ENCODE results near the gene TUT1.
"Not testable (repeated sequence)": the region's sequence is repeated elsewhere in the genome, so short reads cannot be mapped to it uniquely, and the experiment has no call there.

The TUT1 gene

GRCh38 chr11:62604460-62605120, 13.3 kb upstream of the TUT1 start:
- DNase-seq, result no peak

- no peak for DNase-seq
These were observed 12.5 kb upstream of the TUT1 start for GRCh38 chr11:62603776-62604299.

DNA sequence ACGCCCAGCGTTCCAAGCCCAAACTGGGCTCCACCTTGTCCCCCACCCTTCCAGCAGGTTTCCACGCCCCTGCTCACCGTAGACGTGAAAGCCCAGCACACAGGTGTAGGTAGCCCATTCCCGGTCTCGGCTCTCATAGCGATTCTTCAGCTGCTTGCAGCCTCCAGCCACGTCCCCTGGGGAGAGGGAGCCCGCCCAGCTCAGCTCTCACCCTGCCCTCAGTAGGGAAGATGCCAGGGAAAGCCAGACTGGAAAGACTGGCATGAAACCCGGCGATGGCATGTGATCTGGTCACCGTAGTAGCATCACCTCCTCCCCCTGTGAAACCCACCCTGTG, 11.7 kb upstream of the TUT1 start:
- no peak for DNase-seq

DNA sequence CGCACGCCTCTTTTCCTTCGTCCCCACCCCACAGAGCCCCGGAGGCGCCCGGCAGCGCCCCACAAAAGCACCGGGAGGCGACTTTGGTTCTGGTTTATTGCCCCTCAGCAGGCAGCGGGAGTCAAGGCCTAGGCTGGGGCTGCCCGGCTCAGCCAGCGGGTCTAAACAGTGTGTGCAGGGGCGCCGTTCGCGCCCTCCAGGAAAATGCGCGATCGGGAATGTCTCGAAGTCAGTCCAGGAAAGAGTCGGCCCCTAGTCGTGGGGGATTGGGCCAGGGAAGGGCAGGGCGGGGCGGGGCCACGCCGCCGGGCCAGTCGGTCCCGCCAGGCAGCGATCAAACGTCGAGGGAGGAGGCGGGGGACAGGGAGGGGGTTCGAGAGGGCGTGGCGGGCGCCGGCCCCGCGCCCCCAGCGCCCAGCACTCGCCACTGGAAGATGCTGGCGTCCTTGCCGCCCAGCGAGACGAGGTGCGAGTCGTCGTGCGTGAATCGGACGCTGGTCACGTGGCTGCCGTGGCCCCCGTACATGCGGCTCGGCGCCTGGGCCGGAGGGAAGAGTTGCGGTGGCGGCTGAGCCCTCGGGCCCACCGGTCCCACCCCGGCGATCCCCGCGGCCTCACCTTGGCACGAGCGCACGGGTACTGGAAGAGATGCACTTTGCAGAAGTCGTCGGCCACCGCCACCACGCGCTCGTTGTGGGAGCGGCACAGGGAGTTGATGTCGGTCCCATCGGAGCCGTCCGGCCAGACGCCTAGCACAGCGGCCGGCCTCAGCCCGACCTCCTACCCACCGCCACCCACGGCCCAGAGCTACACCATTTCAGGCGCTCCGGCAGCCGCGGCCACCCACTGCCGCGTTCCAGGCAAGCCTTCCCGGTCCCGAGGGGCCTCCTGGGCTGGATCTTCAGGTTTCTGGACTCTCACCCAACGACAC, 11.1 kb upstream of the TUT1 start:
- peak; percentile 69 for DNase-seq

- DNase-seq, result peak; percentile 95
These were observed 10.2 kb upstream of the TUT1 start, which contains the start of gene MTA2 for GRCh38 chr11:62601372-62602140. TSS of gene MTA2 (minus strand) at chr11:62601865. CDS start at chr11:62601450, 415 bp downstream.

DNA sequence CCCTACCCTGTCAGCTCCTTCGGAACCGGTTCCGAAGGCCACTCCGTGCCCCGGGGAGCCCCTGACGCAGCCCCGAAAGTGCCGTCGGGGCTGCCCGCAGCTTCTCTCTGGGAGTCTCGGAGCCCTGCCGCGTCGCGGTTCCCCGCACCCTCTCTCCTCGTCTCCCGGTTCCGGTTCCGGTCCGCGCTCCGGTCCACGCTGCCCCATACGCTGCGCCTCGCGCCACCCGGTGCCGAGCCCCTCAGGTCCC, 9.7 kb upstream of the TUT1 start:
- DNase-seq, result no peak

- no peak for DNase-seq
These were observed 9.2 kb upstream of the TUT1 start for GRCh38 chr11:62600367-62601121.

- DNase-seq, result no peak
These were observed 8.6 kb upstream of the TUT1 start for GRCh38 chr11:62599901-62600300.

DNA sequence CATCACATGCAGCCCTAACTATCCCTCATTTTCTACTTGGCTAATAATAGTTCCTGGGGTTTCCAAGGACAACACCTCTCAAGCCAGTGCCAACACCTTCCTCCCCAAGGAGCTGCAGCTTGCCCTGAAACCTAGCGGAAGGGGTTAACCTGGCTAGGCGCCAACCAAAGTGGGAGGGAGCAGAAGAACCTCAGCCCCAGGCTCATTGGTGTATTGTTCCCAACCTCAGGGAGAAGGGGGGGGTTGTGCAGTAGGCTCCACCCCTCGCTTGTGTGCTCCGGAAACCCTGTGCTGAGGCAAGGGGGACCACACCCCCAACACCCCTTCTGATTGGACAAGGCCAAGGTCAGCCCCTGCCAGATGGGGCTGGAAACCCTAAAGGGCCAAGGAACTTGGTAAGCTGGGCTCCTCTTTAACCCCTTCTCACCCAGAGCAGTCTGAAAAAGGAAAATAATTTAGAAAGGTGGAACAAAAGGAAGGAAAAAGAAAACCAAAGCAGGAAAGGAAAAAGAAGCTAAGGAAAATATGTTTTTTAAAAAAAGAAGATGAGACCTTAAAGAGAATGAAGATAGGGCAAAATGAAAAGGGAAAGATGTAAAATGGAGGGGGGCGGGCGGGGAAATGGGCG, 7.9 kb upstream of the TUT1 start:
- DNase-seq, result no peak

GRCh38 chr11:62595124-62595523, 3.8 kb upstream of the TUT1 start:
- no peak for DNase-seq

- DNase-seq, result no peak
These were observed 2.2 kb upstream of the TUT1 start for GRCh38 chr11:62593434-62594044.

DNA sequence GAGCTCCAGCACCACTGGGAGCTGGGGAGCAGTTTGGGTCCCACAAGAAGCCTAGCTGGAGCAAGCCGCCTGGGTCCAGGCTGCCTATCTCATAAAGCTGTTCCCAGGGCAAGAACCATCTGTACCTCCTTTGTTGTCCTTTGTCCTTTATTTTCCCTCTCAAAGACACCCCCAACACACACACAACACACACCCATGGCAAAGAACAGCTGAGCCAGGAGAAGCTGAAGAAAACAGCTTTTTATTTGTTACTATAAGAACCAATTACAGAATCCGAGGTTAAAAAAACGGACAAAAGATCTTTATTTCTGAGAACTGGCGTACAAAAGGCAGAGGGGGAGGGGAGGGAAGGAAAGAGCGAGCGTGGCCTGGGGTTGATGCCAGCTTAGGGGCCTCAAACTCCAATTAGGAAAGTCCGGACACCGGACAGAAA, 1.7 kb upstream of the TUT1 start:
- no peak for DNase-seq

DNA sequence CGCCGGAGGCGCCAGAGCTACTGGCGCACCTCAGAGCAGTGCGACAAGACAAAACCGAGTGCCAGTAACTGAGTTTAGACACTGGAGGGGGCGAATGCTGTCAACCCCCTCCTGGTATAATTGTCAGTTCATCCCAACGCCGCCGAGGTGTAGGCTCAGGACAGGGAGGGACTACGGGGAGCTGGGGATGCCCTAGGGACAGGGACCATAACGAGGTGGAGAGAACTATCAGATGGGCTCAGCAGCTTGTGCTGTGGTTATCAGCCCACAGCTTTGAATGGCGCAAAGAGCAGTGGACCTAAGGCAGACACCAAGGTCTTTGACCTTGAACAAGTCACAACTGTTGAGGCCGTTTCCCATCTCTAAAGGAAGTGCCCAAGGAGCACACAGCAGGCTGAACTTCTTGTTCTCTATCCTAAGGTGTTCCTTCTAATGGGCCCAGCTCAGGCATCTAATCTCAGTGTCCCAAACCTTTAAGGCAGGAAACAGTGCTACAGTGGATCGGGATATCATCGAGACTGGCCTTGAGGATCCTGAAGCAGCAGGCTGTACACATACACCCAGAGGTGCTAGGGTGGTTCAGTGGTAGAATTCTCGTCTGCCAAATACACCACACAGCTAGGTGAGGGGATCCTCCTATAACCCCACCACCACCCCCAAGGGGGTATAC, 958 bp upstream of the TUT1 start:
- DNase-seq, result no peak

- DNase-seq, result no peak
These were observed 2.2 kb downstream of the TUT1 start for GRCh38 chr11:62588966-62589637.

- not testable (repeated sequence) for DNase-seq
These were observed 6.0 kb downstream of the TUT1 start for GRCh38 chr11:62585356-62585755.

GRCh38 chr11:62581735-62582134, 9.6 kb downstream of the TUT1 start:
- not testable (repeated sequence) for DNase-seq

DNA sequence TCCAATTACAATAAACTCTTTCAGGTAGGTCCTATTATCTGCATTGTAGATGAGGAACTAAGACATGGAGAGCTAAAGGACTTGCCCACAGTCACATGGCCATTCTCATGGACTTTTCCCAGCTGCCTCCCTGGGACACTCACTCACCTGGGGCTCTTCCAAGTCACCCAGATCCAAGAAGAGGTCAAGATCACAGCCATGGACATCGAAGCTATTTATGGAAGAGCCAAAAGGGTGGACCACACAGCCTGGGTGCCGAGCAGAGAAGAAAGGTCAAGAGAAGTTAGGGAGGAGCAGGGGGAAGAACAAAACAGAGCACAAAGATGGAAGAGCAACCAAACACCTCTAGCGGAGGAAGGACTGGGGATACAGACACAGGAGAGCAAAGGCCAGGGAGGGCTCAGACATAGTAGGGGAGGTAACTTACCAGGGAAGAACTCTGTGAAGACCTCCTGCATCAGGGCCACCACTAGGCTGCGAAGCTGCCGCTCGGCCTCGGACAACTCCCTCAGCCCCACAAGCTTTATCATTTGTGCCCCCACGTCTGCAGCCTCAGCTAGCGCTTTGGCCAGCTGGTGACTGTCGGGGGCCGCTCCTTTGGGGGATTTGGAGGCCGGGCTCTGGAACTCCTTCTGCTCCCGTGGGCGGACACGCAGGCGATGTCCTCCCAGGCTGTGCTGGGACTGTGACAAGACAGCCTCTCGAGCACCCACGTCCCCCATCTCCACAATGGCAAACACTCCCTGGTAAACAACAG, 10.2 kb downstream of the TUT1 start:
- no peak for DNase-seq

DNA sequence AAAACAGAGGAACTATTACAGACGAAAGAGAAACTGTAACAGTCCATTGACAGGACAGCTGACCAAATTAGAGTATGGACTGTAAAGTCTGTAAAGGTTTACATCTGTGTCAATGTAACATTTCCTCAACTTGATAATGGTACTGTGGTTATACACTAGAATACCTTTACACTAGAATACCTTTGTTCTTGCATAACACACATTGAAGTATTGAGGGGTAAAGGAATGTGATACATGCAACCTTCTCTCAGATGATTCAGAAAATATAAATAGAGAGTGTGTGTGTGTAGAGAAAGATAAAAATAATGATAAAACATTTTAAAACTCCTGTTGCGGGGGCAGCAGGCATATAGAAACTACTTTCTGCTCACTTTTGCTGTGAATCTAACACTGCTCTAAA, 12.1 kb downstream of the TUT1 start:
- no peak for DNase-seq

DNA sequence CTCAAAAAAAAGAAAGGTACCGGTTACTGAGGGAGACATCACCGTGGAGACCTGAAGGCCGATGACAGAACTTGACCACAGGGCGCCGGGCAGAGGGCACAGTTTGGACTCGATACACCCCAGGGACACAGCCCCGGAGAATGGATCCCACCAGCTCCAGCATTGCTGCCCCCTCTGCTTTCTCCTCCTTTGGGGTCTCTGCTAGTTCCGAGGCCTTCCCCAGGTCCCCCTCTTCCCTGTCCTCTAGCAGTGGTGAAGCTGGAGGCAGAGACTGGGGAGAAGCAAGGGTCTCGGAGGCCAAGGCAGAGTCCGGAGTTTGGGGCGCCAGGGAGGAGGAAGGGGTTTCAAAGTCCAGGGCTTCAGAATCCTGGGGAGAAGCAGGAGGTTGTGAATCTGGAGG, 12.8 kb downstream of the TUT1 start:
- no peak for DNase-seq
